Left ventricle myocardium inferior (tissue), 1 donor: ENCODE measurements around the gene PLIN4. TPM values are rescaled to one million over a fixed set of nuclear protein-coding genes. Genes with fewer than 3 reads are reported as not detected.

ENCODE experiments used
- DNase-seq: peaks from one replicate; pipeline ENCODE4 v3.0.0-alpha.2; 2020
- H3K27ac ChIP-seq: fragments of 200-600 bp; replicated peaks from 2 replicates; pipeline ENCODE4 v1.8.0; 2021
- H3K27me3 ChIP-seq: fragments of 200-600 bp; 2 replicates; pipeline ENCODE4 v1.8.0; 2021; ENCODE audit warnings: low read depth
- H3K36me3 ChIP-seq: fragments of 200-600 bp; 2 replicates; pipeline ENCODE4 v1.8.0; 2021
- H3K4me1 ChIP-seq: fragments of 200-600 bp; 2 replicates; pipeline ENCODE4 v1.8.0; 2021
- H3K4me3 ChIP-seq: fragments of 200-600 bp; 2 replicates; pipeline ENCODE4 v1.8.0; 2021; ENCODE audit warnings: mild to moderate bottlenecking, moderate library complexity
- H3K9me3 ChIP-seq: fragments of 200-600 bp; replicated peaks from 2 replicates; pipeline ENCODE4 v1.8.0; 2021
- intact Hi-C: fragments of 100-400 bp; cut with micrococcal nuclease; formaldehyde crosslinking; loops from one replicate; pipeline ENCODE4 v1.11.0; 2022
- total RNA-seq: library from RNA; stranded (reverse); fragmentation: NEBNext Ultra II Directional; extraction: Animal tissue kit (Norgen Biotek cat#: 25700); gene quantifications from one replicate; pipeline ENCODE4 v1.2.1, GENCODE V29; 2021
- TF ChIP-seq, protein P1 (sequence below): fragments of 200-600 bp; IDR thresholded peaks from 2 replicates; pipeline ENCODE4 v1.8.0; 2021; ENCODE audit warnings: antibody characterized with exemption, mild to moderate bottlenecking, borderline replicate concordance
- donor health status: DM: no; HTN: yes; CAD: no; lungs with severe emphysema.

Gene PLIN4
- total RNA-seq, 1 donor from 2014 or later, result 162 TPM

DNA sequence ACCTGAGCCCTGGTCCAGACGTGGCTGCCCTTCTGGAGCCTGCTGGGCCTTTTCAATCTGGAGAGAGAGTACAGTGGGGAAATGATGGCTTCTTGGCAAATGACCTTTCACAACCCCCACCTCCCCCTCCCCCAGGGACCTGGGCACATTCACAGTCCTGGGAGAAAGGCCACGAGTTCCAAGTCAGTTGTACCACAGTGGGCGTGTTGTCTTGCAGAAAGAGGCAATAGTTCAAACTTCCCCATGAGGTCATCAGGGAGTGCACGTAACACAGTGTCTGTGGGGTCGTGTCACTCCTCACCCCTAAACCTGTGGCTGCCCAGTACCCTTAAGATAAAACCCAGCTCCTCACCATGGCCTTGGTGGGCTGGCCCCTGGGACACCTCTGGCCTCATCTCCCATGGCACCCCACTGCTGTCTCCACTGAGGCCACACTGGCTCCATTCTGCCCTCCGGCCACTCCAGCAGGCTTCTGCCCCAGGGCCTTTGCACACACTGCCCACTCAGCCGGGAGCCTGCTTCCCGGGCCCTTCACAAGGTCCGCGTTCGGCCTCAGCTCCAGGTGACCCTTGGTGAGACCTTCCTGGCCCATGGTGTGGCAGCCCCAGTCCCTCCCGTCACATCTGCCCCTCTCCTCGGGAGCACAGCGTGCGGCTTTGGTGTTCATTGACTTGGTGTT is 13.3 kb downstream of the PLIN4 start:
- peaks cover 79% of the 10 kb centered on the region for H3K36me3 ChIP-seq
- H3K27ac ChIP-seq, result peak overlapping the region; percentile 12
- no peaks in the 10 kb centered on the region for H3K27me3 ChIP-seq
- DNase-seq, result no peak
- H3K4me1 ChIP-seq, result peaks cover 40% of the 10 kb centered on the region
- H3K9me3 ChIP-seq, result no peaks in the 10 kb centered on the region
- H3K4me3 ChIP-seq, result no peak overlapping the region
- TF ChIP-seq, protein P1, sequence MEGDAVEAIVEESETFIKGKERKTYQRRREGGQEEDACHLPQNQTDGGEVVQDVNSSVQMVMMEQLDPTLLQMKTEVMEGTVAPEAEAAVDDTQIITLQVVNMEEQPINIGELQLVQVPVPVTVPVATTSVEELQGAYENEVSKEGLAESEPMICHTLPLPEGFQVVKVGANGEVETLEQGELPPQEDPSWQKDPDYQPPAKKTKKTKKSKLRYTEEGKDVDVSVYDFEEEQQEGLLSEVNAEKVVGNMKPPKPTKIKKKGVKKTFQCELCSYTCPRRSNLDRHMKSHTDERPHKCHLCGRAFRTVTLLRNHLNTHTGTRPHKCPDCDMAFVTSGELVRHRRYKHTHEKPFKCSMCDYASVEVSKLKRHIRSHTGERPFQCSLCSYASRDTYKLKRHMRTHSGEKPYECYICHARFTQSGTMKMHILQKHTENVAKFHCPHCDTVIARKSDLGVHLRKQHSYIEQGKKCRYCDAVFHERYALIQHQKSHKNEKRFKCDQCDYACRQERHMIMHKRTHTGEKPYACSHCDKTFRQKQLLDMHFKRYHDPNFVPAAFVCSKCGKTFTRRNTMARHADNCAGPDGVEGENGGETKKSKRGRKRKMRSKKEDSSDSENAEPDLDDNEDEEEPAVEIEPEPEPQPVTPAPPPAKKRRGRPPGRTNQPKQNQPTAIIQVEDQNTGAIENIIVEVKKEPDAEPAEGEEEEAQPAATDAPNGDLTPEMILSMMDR, result no peak
- intact Hi-C loops, result no loop called here

DNA sequence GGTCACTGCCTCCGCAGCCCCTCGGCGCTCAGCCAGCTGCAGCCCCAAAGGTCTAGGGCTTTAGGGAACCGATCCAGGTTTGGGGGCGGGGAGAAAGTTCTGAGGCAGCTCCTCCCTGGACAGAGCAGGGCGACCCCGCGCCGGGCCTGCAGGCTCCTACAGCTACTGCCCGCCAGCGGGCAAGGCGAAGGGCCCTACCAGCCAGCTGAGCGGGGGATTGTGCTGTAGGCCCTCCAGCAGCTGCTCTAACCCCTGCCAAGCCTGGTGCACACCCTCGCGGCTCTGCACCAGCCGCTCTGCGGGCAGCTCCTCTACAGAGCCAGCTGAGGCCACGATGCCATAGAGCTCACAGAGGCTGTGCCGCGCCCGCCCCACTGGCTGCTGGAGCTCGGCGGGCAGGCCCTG is 14.0 kb downstream of the PLIN4 start:
- TF ChIP-seq, protein P1, result no peak
- no peak overlapping the region for H3K4me3 ChIP-seq
- H3K4me1 ChIP-seq, result peaks cover 33% of the 10 kb centered on the region
- H3K27me3 ChIP-seq, result no peaks in the 10 kb centered on the region
- H3K9me3 ChIP-seq, result no peaks in the 10 kb centered on the region
- intact Hi-C loops, result no loop called here
- peak overlapping the region; percentile 12 for H3K27ac ChIP-seq
- H3K36me3 ChIP-seq, result peaks cover 86% of the 10 kb centered on the region
- no peak for DNase-seq

DNA sequence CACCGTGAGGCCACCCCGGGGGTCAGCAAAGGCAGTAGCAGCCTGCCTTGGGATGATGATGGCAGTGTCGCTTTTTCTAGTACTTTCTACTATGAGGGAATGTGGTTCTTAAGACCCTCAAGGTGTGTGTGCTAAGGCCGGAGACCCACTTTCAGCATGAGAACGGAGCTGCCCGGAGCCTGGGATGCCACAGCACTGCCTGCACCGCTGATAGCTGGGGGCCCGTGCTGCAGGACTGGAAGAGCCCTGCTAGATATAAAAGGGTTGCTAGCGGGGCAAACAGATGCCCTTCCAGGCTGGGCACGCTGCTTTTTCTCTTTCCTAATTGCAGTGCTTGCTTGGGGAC is 14.5 kb downstream of the PLIN4 start:
- intact Hi-C loops, result no loop called here
- no peak overlapping the region for H3K4me3 ChIP-seq
- TF ChIP-seq, protein P1, result no peak
- DNase-seq, result no peak
- no peaks in the 10 kb centered on the region for H3K9me3 ChIP-seq
- peaks cover 30% of the 10 kb centered on the region for H3K4me1 ChIP-seq
- peak overlapping the region; percentile 8 for H3K27ac ChIP-seq
- H3K27me3 ChIP-seq, result no peaks in the 10 kb centered on the region
- peaks cover 89% of the 10 kb centered on the region for H3K36me3 ChIP-seq

DNA sequence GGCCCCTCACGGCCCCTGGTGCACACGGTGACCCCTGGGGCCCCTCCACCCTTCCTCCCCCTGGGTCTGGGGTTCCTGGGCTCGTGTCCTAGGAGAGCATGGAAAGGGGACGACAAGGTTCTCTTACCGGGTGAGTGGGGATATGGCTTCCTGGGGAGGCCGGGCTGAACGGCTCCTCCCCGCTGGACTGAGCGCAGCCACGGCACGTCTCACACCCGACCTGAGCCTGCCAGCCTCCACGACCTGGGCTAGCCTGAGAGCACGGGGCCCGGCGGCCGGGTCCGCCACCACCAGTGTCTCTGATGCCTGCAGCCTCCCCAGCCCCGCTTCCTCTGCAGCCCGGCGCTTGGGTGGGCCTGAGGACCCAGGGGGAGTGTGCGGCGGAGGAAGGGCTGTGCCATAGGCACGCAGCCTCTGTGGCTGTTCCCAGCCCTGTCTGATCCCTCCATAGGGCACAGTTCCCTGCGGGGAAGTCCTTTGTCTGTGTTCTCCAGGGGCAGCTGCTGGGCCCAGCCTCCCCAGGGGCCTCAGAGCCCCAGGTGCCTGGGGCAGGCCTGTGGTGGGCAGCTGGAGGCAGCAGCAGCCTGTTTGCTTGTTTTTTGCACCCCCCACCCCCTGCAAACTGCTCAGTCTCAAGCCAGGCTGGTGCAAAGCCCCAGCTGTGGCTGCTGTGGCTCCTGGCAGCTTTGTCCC is 15.0 kb downstream of the PLIN4 start:
- Histone ChIP-seq H3K9me3 (no peaks in the 10 kb centered on the region), H3K27ac (peak overlapping the region; percentile 52), H3K4me3 (no peak overlapping the region), H3K36me3 (peaks cover 89% of the 10 kb centered on the region), H3K4me1 (peaks cover 25% of the 10 kb centered on the region), H3K27me3 (no peaks in the 10 kb centered on the region)
- TF ChIP-seq, protein P1, result no peak
- no peak for DNase-seq
- intact Hi-C loops, result no loop called here

DNA sequence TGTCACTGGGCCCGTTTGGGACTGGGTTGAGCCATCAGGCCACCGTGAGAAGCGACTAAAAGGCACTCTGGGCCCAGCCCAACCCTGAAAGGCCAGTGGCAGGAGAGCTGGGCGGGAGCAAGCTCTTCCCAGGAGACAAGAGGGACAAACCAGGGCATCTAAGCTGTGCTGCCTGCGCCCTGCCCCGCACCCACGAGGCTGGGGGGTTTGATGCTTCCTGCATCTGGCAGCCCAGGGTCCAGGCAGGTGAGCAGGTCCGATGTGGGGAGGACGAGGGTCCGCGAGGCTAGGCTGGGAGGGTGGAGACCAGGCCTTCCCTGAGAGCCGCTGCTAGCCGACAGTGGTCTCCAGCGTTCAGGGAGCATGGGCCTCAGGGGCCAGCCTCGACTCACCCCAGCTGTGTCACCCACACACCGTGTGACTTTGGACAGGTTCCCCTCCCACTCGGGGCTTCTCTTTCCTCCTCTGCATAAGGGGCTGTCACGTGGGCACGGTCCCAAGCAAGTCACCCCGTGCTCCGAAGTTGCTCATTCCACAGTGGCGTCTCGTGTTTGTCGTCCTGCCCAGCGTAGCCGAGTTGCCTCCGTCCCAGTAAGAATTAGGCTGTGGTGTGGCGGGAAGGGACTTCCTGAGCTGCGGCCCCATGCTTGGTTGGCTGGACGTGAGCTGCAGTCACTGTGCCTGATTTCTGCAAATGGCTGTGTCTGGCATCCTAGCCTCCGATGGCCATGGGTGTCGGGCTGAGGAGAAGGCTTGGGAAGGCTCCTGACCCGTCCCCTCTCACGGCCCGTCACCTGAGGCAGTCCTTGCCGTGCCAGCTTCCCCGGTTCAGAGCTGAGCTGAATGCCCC is 15.8 kb downstream of the PLIN4 start:
- TF ChIP-seq, protein P1, result no peak
- intact Hi-C loops, result no loop called here
- Histone ChIP-seq H3K9me3 (no peaks in the 10 kb centered on the region), H3K4me3 (no peak overlapping the region), H3K27ac (peak overlapping the region; percentile 52), H3K27me3 (no peaks in the 10 kb centered on the region), H3K4me1 (peaks cover 17% of the 10 kb centered on the region), H3K36me3 (peaks cover 93% of the 10 kb centered on the region)
- DNase-seq, result no peak
